ENCODE data around the gene LMO4. TPM values are rescaled to one million over a fixed set of nuclear protein-coding genes. Genes with fewer than 3 reads are reported as not detected.

LMO4 gene
- total and polyA plus RNA-seq, 10 of the 15 experiments (the other 5 are each of a cell fraction or from before 2014, with no cell fraction given) = 3.8 to 76.6 (median 20.7) TPM

DNA sequence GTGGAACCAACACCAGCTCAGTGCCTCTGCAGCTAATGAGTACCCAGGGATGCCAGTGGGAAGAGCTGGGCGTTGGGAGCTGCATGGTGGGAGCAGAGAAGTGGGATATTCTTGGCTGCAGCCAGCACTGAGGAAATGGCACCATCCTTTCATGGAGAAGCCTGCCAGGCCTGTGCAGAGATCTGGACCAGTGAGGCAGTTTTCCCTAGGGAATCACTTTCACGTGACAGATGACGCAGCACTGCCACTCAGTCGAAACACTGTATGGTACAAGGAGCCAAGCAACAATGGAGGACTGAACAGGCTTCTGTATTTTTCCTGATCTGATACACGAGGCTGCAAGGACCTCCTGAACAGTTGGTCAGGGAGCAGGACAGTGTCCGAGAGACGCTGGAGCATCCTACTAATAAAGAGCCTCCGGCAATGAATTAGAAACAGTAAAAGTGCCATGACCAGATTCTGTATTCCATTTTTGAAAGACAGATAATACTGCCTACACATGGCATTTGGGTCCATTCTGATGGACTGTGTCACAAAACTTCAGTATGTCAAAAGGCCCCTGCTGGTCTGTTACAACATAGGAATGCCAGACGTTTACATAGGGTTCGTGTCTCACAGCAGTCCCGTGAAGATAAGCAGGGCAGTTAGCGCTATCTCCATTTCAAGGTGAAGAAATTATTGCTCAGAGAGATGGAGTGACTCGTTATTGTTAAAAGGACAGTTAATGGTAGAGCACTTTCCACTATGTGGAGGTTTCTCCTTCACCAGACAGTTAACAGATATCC, 44.0 kb upstream of the LMO4 start (continued):
- TF ChIP-seq MYB (IDR thresholded peaks at IDR 0.05; ENCODE audit: borderline replicate concordance, low read depth, low read length) = no peak
- no peak for TF ChIP-seq TAF1 (IDR thresholded peaks at IDR 0.05; ENCODE audit: borderline replicate concordance, low read depth, low read length)
- no peak for TF ChIP-seq IRF3 (IDR thresholded peaks at IDR 0.05)
- no peak for TF ChIP-seq ETV6 (conservative IDR thresholded peaks at IDR 0.05 in 1 of 2, IDR thresholded peaks at IDR 0.05 in 1 of 2; ENCODE audit: borderline replicate concordance in 1 of 2, low read depth in 1 of 2)
- TF ChIP-seq ZNF274 (IDR thresholded peaks at IDR 0.05; ENCODE audit: insufficient read depth, insufficient read length) = no peak
- TF ChIP-seq CREB1 (IDR thresholded peaks at IDR 0.05; ENCODE audit: low read depth) = no peak
- no peak for TF ChIP-seq SIN3A (IDR thresholded peaks at IDR 0.05; ENCODE audit: low read depth, low read length)
- TF ChIP-seq, protein P1, sequence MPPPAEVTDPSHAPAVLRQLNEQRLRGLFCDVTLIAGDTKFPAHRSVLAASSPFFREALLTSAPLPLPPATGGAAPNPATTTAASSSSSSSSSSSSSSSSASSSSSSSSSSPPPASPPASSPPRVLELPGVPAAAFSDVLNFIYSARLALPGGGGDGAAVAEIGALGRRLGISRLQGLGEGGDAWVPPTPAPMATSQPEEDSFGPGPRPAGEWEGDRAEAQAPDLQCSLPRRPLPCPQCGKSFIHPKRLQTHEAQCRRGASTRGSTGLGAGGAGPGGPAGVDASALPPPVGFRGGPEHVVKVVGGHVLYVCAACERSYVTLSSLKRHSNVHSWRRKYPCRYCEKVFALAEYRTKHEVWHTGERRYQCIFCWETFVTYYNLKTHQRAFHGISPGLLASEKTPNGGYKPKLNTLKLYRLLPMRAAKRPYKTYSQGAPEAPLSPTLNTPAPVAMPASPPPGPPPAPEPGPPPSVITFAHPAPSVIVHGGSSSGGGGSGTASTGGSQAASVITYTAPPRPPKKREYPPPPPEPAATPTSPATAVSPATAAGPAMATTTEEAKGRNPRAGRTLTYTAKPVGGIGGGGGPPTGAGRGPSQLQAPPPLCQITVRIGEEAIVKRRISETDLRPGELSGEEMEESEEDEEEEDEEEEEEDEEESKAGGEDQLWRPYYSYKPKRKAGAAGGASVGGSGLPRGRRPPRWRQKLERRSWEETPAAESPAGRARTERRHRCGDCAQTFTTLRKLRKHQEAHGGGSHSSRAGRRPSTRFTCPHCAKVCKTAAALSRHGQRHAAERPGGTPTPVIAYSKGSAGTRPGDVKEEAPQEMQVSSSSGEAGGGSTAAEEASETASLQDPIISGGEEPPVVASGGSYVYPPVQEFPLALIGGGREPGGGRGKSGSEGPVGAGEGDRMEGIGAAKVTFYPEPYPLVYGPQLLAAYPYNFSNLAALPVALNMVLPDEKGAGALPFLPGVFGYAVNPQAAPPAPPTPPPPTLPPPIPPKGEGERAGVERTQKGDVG (CRISPR knock-in tag; IDR thresholded peaks at IDR 0.05) = no peak
